Astrocyte (in vitro differentiated cells and primary cell): ENCODE measurements around the gene TMEM30A.

Experiments used
- EZH2 ChIP-seq: IDR thresholded peaks from 2 replicates; pipeline ENCODE4 v1.6.1; 2012; ENCODE audit warnings: mild to moderate bottlenecking, low read length, inconsistent platforms; ENCODE audit not compliant: insufficient read depth
- TF ChIP-seq, protein P1 (sequence below): IDR thresholded peaks from 2 replicates; pipeline ENCODE4 v1.5.1; 2011; ENCODE audit warnings: low read depth, mild to moderate bottlenecking, inconsistent platforms, low read length, moderate library complexity; ENCODE audit not compliant: insufficient read depth

DNA sequence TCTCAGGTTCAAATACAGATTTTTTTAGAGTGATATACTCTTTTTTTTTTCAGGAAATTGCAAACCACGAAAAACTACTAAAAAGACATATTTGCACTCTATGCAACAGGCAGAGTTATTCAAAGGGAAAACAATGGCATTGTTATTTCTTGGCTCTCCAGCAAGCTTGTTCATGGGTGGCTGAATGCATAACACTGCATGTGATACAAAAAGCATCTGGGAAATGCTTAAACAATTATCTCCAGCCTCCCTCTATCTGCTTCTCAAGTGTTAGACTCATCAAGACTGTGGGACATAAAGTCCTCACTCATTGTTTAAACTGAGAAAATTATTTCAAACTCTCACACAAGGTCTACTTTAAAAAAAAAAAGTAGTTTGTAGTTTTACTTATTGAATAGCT, 71.5 kb downstream of the TMEM30A start:
- TF ChIP-seq EZH2, result no peak
- TF ChIP-seq, protein P1, sequence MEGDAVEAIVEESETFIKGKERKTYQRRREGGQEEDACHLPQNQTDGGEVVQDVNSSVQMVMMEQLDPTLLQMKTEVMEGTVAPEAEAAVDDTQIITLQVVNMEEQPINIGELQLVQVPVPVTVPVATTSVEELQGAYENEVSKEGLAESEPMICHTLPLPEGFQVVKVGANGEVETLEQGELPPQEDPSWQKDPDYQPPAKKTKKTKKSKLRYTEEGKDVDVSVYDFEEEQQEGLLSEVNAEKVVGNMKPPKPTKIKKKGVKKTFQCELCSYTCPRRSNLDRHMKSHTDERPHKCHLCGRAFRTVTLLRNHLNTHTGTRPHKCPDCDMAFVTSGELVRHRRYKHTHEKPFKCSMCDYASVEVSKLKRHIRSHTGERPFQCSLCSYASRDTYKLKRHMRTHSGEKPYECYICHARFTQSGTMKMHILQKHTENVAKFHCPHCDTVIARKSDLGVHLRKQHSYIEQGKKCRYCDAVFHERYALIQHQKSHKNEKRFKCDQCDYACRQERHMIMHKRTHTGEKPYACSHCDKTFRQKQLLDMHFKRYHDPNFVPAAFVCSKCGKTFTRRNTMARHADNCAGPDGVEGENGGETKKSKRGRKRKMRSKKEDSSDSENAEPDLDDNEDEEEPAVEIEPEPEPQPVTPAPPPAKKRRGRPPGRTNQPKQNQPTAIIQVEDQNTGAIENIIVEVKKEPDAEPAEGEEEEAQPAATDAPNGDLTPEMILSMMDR, result no peak
